ENCODE results near the gene SCUBE1.

SCUBE1 gene

DNA sequence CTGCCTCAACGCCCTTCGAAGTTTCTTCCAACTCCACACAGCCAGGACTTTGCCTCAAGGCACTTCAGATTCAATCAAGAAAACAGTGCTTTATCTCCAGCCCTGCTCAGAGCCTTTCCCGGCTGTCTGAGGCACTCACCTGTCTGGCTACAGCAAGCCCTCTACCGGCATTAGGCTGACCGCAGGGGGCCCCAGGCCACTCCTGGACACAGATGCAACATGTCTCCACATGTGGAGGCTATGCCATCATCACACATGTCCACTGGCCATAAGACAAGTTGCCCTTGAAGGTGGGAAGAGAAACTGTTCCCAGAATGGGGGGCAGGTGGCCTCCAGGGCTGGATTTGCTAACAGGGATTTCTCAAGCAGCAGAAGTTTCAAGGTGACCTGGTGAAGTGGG is 10.0 kb downstream of the SCUBE1 start:
- Histone ChIP-seq H3K4me2 (ENCODE audit: low read length) (no peak overlapping the region), H3K27me3 (ENCODE audit: control insufficient read depth, insufficient read depth, low read length) (no peaks in the 10 kb centered on the region)

DNA sequence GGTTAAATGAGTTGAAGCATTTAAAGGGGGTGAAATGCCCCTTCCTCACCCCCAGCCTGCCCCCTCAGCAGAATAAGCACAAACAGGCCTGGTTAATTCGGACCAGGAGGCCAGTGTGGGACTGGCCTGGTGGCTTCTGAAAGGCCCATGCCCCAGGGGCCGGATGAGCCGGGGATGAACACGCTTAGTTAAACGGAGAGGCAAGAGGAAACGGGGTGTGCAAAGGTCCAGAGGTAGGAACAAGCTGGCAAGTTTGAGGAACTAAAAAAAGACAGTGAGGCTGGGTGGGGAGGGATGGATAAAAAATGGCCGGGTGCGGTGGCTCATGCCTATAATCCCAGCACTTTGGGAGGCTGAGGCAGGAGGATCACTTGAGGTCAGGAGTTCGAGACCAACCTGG is 11.5 kb downstream of the SCUBE1 start:
- Histone ChIP-seq H3K4me2 (ENCODE audit: low read length) (no peak overlapping the region), H3K79me2 (no peaks in the 10 kb centered on the region), H3K36me3 (ENCODE audit: control insufficient read depth, insufficient read depth, low read length) (no peaks in the 10 kb centered on the region), H2AFZ (no peak overlapping the region), H3K4me1 (no peaks in the 10 kb centered on the region), H3K4me3 (ENCODE audit: low read depth, low read length) (no peak overlapping the region), H3K9me3 (ENCODE audit: control insufficient read depth, low read length) (no peaks in the 10 kb centered on the region), H3K9ac (no peak overlapping the region), H3K27ac (no peak overlapping the region), H3K27me3 (ENCODE audit: control insufficient read depth, insufficient read depth, low read length) (no peaks in the 10 kb centered on the region)
- TF ChIP-seq CTCF (IDR thresholded peaks at IDR 0.05): no peak

More for the DNA sequence above, 10.0 kb downstream of the SCUBE1 start:
- Histone ChIP-seq H3K4me1 (no peaks in the 10 kb centered on the region), H3K36me3 (ENCODE audit: control insufficient read depth, insufficient read depth, low read length) (no peaks in the 10 kb centered on the region), H3K9me3 (ENCODE audit: control insufficient read depth, low read length) (no peaks in the 10 kb centered on the region), H3K27ac (no peak overlapping the region), H3K9ac (no peak overlapping the region), H2AFZ (no peak overlapping the region), H3K79me2 (no peaks in the 10 kb centered on the region), H3K4me3 (ENCODE audit: low read depth, low read length) (no peak overlapping the region)
- no peak for TF ChIP-seq CTCF (IDR thresholded peaks at IDR 0.05)

- Histone ChIP-seq H3K36me3 (ENCODE audit: control insufficient read depth, insufficient read depth, low read length) (no peaks in the 10 kb centered on the region), H3K4me1 (no peaks in the 10 kb centered on the region)
- TF ChIP-seq CTCF (IDR thresholded peaks at IDR 0.05): no peak
These were observed 12.1 kb downstream of the SCUBE1 start for GRCh38 chr22:43331069-43331451.

DNA sequence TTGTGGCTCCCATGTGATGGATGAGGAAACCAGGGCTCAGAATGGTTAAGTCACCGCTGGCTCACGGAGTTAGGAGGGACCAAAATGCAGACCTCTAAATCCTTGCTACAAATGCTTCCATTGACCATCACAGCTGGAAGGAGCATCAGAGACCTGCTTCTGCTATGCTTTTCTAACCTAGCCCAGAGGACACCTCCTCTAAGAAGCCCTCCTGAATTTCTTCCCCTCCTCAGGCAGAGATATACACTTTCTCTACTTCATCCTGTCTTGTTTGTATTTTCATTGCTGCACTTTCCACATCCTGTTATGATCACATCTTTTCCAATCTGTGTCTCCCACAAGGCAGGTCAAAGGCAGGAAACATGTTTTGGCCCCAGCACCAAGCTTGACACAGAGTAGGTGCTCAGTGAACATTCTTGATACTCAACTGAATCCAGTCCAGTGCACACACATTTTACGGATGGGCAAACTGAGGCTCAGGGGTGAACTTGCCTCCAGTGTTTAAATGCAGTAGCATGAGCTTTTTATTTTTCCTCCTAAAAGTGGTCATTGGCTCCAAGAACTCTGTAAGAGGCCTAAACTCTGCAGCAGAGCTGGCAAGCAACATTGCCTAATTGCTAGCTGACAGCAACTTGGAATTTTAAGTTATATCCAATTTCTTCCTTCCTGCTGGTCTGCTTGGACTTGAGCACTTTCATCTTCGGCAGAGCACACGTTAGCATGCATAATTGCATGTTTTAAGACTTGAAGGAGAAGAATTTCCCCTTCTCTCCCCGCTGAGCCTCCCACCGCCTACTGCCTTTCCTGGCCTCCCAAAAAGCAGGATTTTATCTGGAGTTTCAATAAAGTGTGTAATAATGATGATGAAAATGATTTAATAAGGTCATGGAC is 12.7 kb downstream of the SCUBE1 start:
- Histone ChIP-seq H3K27ac (no peak overlapping the region), H3K4me1 (no peaks in the 10 kb centered on the region), H3K9me3 (ENCODE audit: control insufficient read depth, low read length) (no peaks in the 10 kb centered on the region), H2AFZ (no peak overlapping the region), H3K36me3 (ENCODE audit: control insufficient read depth, insufficient read depth, low read length) (no peaks in the 10 kb centered on the region), H3K79me2 (no peaks in the 10 kb centered on the region), H3K9ac (no peak overlapping the region), H3K27me3 (ENCODE audit: control insufficient read depth, insufficient read depth, low read length) (no peaks in the 10 kb centered on the region), H3K4me3 (ENCODE audit: low read depth, low read length) (no peak overlapping the region), H3K4me2 (ENCODE audit: low read length) (no peak overlapping the region)
- no peak for TF ChIP-seq CTCF (IDR thresholded peaks at IDR 0.05)

More at GRCh38 chr22:43331069-43331451, 12.1 kb downstream of the SCUBE1 start:
- Histone ChIP-seq H3K9ac (no peak overlapping the region), H3K9me3 (ENCODE audit: control insufficient read depth, low read length) (no peaks in the 10 kb centered on the region), H3K4me2 (ENCODE audit: low read length) (no peak overlapping the region), H3K27me3 (ENCODE audit: control insufficient read depth, insufficient read depth, low read length) (no peaks in the 10 kb centered on the region), H3K79me2 (no peaks in the 10 kb centered on the region), H3K4me3 (ENCODE audit: low read depth, low read length) (no peak overlapping the region), H3K27ac (no peak overlapping the region), H2AFZ (no peak overlapping the region)

- no peaks in the 10 kb centered on the region for H3K4me1 ChIP-seq
- H3K27ac ChIP-seq: no peak overlapping the region
- TF ChIP-seq CTCF (IDR thresholded peaks at IDR 0.05): no peak
- H3K4me3 ChIP-seq (ENCODE audit: low read depth, low read length): no peak overlapping the region
- H3K4me2 ChIP-seq (ENCODE audit: low read length): no peak overlapping the region
- no peaks in the 10 kb centered on the region for H3K27me3 ChIP-seq (ENCODE audit: control insufficient read depth, insufficient read depth, low read length)
- H3K9me3 ChIP-seq (ENCODE audit: control insufficient read depth, low read length): no peaks in the 10 kb centered on the region
- H2AFZ ChIP-seq: no peak overlapping the region
- no peak overlapping the region for H3K9ac ChIP-seq
- H3K36me3 ChIP-seq (ENCODE audit: control insufficient read depth, insufficient read depth, low read length): no peaks in the 10 kb centered on the region
- H3K79me2 ChIP-seq: no peaks in the 10 kb centered on the region
These were observed 14.1 kb downstream of the SCUBE1 start for GRCh38 chr22:43329061-43329460.
